Adrenal gland (tissue), 5 donors: ENCODE results near the gene CATSPERB.

Experiments
- CTCF ChIP-seq, 6 experiments: fragments of 450-650 bp in 4 of 6; fragments of 200-600 bp in 2 of 6; sonication (generic) in 1 of 6; IDR thresholded peaks; 1 replicate in 5 of 6; 2 replicates in 1 of 6; pipeline versions ENCODE4 v1.5.1 to v1.8.0; 2016 to 2021; ENCODE audit warnings: antibody characterized with exemption in 6 of 6, mild to moderate bottlenecking in 2 of 6, moderate library complexity in 1 of 6
- POLR2A ChIP-seq, 2 donors: fragments of 450-650 bp; IDR thresholded peaks; one replicate each; pipeline ENCODE4 v1.6.1; 2017; ENCODE audit warnings: antibody characterized with exemption in 2 of 2, mild to moderate bottlenecking in 2 of 2, moderate library complexity in 1 of 2
- donor health status: DM: no; HTN: no; CAD: no.

- TF ChIP-seq CTCF (IDR thresholded peaks at IDR 0.05) (no peak), POLR2A (IDR thresholded peaks at IDR 0.05) (no peak)
Measured at GRCh38 chr14:91595736-91596135, 136.2 kb downstream of the CATSPERB start.
